Tongue (tissue), 2 donors: ENCODE data around the gene SLCO4C1. TPM values are rescaled to one million over a fixed set of nuclear protein-coding genes. Genes with fewer than 3 reads are reported as not detected.
A peak's percentile ranks its signal among the peaks of the same experiment; 100 is the strongest.
"Not testable (repeated sequence)": the region's sequence is repeated elsewhere in the genome, so short reads cannot be mapped to it uniquely, and the experiment has no call there.

ENCODE experiments used
- DNase-seq: peaks from one replicate; pipeline ENCODE4 v3.0.0-alpha.2; 2015
- total RNA-seq: library from RNA; depleted of rRNA; stranded (reverse); fragments of >200 nt; gene quantifications from one replicate; pipeline ENCODE4 v1.2.3, GENCODE V29; 2014

Gene SLCO4C1, protein sequence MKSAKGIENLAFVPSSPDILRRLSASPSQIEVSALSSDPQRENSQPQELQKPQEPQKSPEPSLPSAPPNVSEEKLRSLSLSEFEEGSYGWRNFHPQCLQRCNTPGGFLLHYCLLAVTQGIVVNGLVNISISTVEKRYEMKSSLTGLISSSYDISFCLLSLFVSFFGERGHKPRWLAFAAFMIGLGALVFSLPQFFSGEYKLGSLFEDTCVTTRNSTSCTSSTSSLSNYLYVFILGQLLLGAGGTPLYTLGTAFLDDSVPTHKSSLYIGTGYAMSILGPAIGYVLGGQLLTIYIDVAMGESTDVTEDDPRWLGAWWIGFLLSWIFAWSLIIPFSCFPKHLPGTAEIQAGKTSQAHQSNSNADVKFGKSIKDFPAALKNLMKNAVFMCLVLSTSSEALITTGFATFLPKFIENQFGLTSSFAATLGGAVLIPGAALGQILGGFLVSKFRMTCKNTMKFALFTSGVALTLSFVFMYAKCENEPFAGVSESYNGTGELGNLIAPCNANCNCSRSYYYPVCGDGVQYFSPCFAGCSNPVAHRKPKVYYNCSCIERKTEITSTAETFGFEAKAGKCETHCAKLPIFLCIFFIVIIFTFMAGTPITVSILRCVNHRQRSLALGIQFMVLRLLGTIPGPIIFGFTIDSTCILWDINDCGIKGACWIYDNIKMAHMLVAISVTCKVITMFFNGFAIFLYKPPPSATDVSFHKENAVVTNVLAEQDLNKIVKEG
- 1.0 TPM for total RNA-seq

GRCh38 chr5:102296178-102296817 is at the start of gene SLCO4C1:
Gene SLCO4C1 (minus strand): TSS chr5:102296284. CDS start chr5:102296262, 22 bp downstream.
- DNase-seq = peak; percentile 89

GRCh38 chr5:102341681-102342288 is 45.7 kb upstream of the SLCO4C1 start:
- peak; percentile 67 for DNase-seq

- peak; percentile 32 for DNase-seq
Observed at GRCh38 chr5:102324714-102325113, 28.6 kb upstream of the SLCO4C1 start.

DNA sequence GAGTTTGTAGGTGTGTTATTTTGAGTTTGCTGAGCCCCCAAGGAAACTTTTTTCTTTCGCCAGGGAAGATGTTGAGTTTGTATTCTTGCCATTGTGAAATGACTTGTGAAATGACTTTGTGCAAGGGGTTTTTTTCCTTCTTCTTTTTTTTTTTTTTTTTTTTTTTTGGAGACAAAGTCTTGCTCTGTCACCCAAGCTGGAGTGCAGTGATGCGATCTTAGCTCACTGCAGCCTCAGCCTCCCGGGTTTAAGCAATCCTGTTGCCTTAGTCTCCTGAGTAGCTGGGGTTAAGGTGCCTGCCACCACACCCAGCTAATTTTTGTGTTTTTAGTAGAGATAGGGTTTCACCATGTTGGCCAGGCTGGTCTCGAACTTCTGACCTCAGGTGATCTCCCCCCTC is 22.7 kb upstream of the SLCO4C1 start:
- not testable (repeated sequence) for DNase-seq

DNA sequence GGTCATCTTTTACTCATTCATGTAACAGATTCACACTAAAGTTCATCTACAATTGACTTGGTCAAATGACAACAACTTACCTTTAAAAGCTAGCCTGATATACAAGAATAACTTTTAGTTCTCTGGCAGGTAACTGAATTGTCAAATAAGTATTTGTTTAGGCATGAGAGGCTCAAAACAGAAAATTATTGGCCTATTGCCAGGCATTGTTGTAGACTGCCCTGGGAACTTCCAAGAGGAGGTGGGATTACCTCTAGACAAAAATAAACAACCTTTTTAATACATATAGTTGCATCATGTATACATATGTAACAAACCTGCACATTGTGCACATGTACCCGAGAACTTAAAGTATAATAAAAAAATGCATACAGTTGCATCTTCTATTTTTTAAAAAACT is 18.2 kb upstream of the SLCO4C1 start:
- DNase-seq = no peak

DNA sequence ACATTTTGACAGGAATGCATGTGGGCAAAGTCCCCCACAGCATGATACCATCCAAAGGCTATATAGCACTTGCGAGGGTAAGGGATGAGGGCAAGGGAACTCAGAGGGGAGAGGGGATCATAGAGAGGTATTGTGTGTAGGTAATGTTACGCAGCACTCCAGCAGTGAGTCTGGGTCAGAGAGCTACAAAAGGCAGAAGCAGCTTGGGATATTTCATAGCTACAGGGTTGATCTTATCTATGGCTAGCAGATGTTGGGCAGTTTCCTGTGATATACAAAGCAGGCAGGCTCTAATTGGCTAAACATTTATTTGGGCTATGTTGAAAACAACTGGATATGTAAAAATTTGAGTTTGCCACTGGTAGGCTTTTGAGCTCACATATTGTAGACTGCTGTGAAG is 17.8 kb upstream of the SLCO4C1 start:
- no peak for DNase-seq

DNA sequence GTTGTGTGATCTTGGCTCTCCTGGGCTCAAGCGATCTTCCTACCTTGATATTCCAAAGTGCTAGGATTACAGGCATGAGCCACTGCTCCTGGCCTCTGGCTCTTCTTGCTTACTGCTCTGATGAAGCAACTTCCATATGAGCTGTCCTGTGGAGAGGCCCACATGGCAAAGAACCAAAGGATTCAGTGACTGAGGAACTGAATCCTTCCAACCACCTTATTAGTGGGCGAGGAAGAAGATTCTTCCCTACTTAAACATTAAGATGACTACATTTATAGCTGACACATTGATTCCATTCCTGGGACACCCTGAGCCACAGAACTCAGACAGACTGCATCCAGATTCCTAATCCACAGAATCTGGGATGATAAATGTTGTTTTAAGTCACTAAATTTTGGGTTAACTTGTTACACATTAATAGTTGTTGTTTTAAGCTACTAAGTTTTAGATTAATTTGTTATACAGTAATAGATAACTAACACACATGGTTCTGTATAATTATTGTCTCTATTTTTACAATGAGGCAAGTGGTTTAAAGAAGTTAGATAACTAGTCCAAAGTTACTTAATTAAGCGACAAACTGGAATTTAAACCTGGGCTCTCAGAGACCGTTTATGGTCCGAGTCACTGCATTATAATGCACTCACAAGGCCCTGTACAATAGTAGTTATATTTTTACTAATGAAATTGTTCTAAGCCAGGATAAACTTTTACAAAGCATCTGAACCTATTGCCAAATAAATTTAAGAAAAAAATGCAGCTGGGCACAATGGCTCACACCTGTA is 16.7 kb upstream of the SLCO4C1 start:
- DNase-seq = no peak

GRCh38 chr5:102309586-102309985 is 13.5 kb upstream of the SLCO4C1 start:
- DNase-seq = no peak

DNA sequence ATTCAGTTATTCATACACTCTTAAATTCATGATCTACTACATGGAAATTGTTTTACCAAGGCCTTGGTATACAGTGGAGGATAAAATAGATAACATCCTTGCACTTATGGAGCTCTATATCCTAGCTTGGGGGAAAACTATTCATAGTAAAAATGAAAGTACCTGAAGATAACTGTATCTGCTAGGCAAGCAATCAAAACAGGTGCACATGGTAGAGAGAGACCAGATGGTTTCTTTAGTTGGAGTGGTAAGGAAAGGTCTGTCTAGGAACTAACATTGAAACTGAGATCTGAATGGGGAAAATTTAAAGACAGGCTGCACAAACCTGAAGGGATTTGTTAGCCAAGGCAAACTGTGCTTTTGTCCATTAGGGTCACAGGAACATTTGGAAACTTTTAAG is 11.1 kb upstream of the SLCO4C1 start:
- DNase-seq = no peak

DNA sequence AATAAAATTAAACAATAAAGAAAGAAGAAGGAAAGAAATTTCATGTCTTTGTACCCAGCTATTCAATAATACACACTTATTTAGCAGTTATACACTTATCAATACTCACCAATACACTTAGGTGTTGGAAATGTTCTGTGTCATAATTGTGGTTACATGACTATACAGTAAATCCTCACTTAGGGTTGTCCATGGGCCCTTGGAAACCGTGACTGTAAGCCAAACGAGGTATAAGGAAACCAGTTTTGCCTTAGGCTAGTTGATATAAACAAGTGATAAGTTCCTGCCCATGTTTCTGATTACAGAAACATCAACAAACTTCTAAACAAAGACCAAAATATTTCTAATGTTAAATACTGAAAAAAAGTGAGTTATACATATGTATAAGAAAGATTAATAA is 10.0 kb upstream of the SLCO4C1 start:
- DNase-seq = no peak

DNA sequence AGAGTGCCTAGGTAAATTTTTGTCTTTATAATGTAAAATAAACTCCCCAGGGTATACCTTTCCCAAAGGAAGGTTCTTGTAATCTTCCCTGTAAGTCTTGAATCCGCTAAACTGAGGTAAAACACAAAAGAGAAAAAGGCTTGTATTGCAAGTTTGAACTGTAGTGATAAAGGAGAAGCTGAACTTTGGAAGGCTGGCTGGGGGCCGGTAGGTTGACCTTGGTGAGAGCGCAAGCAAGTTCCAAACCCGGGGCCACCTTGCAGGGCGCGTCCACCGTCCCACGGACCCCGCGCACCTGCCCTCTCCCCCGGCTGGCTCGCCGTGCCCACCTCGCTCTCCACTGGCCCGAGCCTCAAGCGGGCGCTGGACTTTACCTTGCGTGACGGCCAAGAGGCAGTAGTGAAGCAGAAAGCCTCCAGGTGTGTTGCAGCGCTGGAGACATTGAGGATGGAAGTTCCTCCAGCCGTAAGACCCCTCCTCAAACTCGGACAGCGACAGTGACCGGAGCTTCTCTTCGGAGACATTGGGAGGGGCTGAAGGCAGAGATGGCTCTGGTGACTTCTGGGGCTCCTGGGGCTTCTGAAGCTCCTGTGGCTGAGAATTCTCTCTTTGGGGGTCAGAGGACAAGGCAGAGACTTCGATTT is 428 bp downstream of the SLCO4C1 start:
- DNase-seq = no peak

- no peak for DNase-seq
Observed at GRCh38 chr5:102294886-102295395, 1.1 kb downstream of the SLCO4C1 start.

DNA sequence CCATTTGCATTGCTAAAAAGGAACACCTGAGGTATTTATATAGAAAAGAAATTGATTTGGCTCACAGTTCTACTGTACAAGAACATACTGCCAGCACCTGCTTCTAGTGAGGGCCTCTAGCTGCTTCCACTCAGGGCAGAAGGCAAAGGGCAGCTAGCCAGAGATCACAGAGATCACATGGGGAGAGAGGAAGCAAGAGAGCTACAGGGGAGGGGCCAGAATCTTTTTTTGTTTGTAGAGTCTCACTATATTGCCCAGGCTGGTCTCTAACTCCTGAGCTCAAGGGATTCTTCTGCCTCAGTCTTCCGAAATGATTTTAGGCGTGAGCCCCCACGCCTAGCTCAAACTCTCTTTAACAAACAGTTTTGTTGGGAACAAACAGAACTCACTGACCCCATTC is 6.1 kb downstream of the SLCO4C1 start:
- DNase-seq = no peak

GRCh38 chr5:102289251-102289899 is 6.7 kb downstream of the SLCO4C1 start:
- DNase-seq = no peak

- no peak for DNase-seq
Observed at GRCh38 chr5:102288630-102289029, 7.5 kb downstream of the SLCO4C1 start.

- no peak for DNase-seq
Observed at GRCh38 chr5:102286476-102286875, 9.6 kb downstream of the SLCO4C1 start.

- no peak for DNase-seq
Observed at GRCh38 chr5:102283102-102283797, 12.8 kb downstream of the SLCO4C1 start.

- no peak for DNase-seq
Observed at GRCh38 chr5:102279711-102280110, 16.4 kb downstream of the SLCO4C1 start.

GRCh38 chr5:102278231-102278630 is 17.9 kb downstream of the SLCO4C1 start:
- DNase-seq = no peak

GRCh38 chr5:102277144-102277543 is 18.9 kb downstream of the SLCO4C1 start:
- no peak for DNase-seq
